ENCODE data around the gene ENTPD6.
"Not testable (repeated sequence)": the region's sequence is repeated elsewhere in the genome, so short reads cannot be mapped to it uniquely, and the experiment has no call there.

ENTPD6 gene

GRCh38 chr20:25254571-25254970, 59.1 kb downstream of the ENTPD6 start:
- H3K4me3 ChIP-seq (ENCODE audit: low read depth, low read length) = no peak overlapping the region
- no peak overlapping the region for H3K9ac ChIP-seq (ENCODE audit: low read depth, low read length)
- peaks cover under 1% of the 10 kb centered on the region for H3K4me1 ChIP-seq (ENCODE audit: control insufficient read depth, insufficient read depth, low read length)
- peaks cover 4% of the 10 kb centered on the region; the same call in 1 of the 2 replicates for H3K36me3 ChIP-seq (ENCODE audit: control insufficient read depth, insufficient read depth, low read length)
- no peaks in the 10 kb centered on the region for H3K9me3 ChIP-seq (ENCODE audit: control insufficient read depth, insufficient read depth, low read length)
- H3K27me3 ChIP-seq (ENCODE audit: control insufficient read depth, insufficient read depth, low read length) = no peaks in the 10 kb centered on the region
- no peak overlapping the region for H3K27ac ChIP-seq (ENCODE audit: low read depth, low read length)

GRCh38 chr20:25254986-25255680, 59.6 kb downstream of the ENTPD6 start:
- Histone ChIP-seq H3K27me3 (ENCODE audit: control insufficient read depth, insufficient read depth, low read length) (no peaks in the 10 kb centered on the region), H3K4me3 (ENCODE audit: low read depth, low read length) (no peak overlapping the region), H3K36me3 (ENCODE audit: control insufficient read depth, insufficient read depth, low read length) (peaks cover 4% of the 10 kb centered on the region), H3K9ac (ENCODE audit: low read depth, low read length) (no peak overlapping the region; the same call in 1 of the 2 replicates), H3K4me1 (ENCODE audit: control insufficient read depth, insufficient read depth, low read length) (no peaks in the 10 kb centered on the region), H3K27ac (ENCODE audit: low read depth, low read length) (no peak overlapping the region), H3K9me3 (ENCODE audit: control insufficient read depth, insufficient read depth, low read length) (no peaks in the 10 kb centered on the region)

GRCh38 chr20:25256226-25256859, 60.8 kb downstream of the ENTPD6 start:
- H3K36me3 ChIP-seq (ENCODE audit: control insufficient read depth, insufficient read depth, low read length) = peaks cover 11% of the 10 kb centered on the region
- no peak overlapping the region for H3K4me3 ChIP-seq (ENCODE audit: low read depth, low read length)
- no peaks in the 10 kb centered on the region for H3K4me1 ChIP-seq (ENCODE audit: control insufficient read depth, insufficient read depth, low read length)
- peaks cover 4% of the 10 kb centered on the region; the same call in 1 of the 2 replicates for H3K9me3 ChIP-seq (ENCODE audit: control insufficient read depth, insufficient read depth, low read length)
- no peak overlapping the region for H3K27ac ChIP-seq (ENCODE audit: low read depth, low read length)
- H3K9ac ChIP-seq (ENCODE audit: low read depth, low read length) = no peak overlapping the region
- no peaks in the 10 kb centered on the region for H3K27me3 ChIP-seq (ENCODE audit: control insufficient read depth, insufficient read depth, low read length)

- Histone ChIP-seq H3K36me3 (ENCODE audit: control insufficient read depth, insufficient read depth, low read length) (peaks cover 11% of the 10 kb centered on the region), H3K4me3 (ENCODE audit: low read depth, low read length) (no peak overlapping the region), H3K27ac (ENCODE audit: low read depth, low read length) (no peak overlapping the region), H3K4me1 (ENCODE audit: control insufficient read depth, insufficient read depth, low read length) (no peaks in the 10 kb centered on the region), H3K27me3 (ENCODE audit: control insufficient read depth, insufficient read depth, low read length) (no peaks in the 10 kb centered on the region), H3K9ac (ENCODE audit: low read depth, low read length) (no peak overlapping the region), H3K9me3 (ENCODE audit: control insufficient read depth, insufficient read depth, low read length) (peaks cover 4% of the 10 kb centered on the region; the same call in 1 of the 2 replicates)
These were observed 61.6 kb downstream of the ENTPD6 start for GRCh38 chr20:25257130-25257529.

GRCh38 chr20:25257756-25258475, 62.4 kb downstream of the ENTPD6 start:
- H3K9me3 ChIP-seq (ENCODE audit: control insufficient read depth, insufficient read depth, low read length) = peaks cover 4% of the 10 kb centered on the region; the same call in 1 of the 2 replicates
- H3K36me3 ChIP-seq (ENCODE audit: control insufficient read depth, insufficient read depth, low read length) = peaks cover 11% of the 10 kb centered on the region
- no peaks in the 10 kb centered on the region for H3K27me3 ChIP-seq (ENCODE audit: control insufficient read depth, insufficient read depth, low read length)
- H3K4me3 ChIP-seq (ENCODE audit: low read depth, low read length) = no peak overlapping the region
- no peak overlapping the region for H3K27ac ChIP-seq (ENCODE audit: low read depth, low read length)
- H3K4me1 ChIP-seq (ENCODE audit: control insufficient read depth, insufficient read depth, low read length) = no peaks in the 10 kb centered on the region
- H3K9ac ChIP-seq (ENCODE audit: low read depth, low read length) = no peak overlapping the region

- no peaks in the 10 kb centered on the region for H3K4me1 ChIP-seq (ENCODE audit: control insufficient read depth, insufficient read depth, low read length)
- no peak overlapping the region for H3K27ac ChIP-seq (ENCODE audit: low read depth, low read length)
- H3K9me3 ChIP-seq (ENCODE audit: control insufficient read depth, insufficient read depth, low read length) = peaks cover 4% of the 10 kb centered on the region; the same call in 1 of the 2 replicates
- peaks cover 11% of the 10 kb centered on the region for H3K36me3 ChIP-seq (ENCODE audit: control insufficient read depth, insufficient read depth, low read length)
- H3K27me3 ChIP-seq (ENCODE audit: control insufficient read depth, insufficient read depth, low read length) = no peaks in the 10 kb centered on the region
- H3K4me3 ChIP-seq (ENCODE audit: low read depth, low read length) = no peak overlapping the region
- H3K9ac ChIP-seq (ENCODE audit: low read depth, low read length) = no peak overlapping the region
These were observed 62.9 kb downstream of the ENTPD6 start for GRCh38 chr20:25258476-25258805.

GRCh38 chr20:25258828-25259227, 63.3 kb downstream of the ENTPD6 start:
- Histone ChIP-seq H3K27ac (ENCODE audit: low read depth, low read length) (no peak overlapping the region), H3K9me3 (ENCODE audit: control insufficient read depth, insufficient read depth, low read length) (peaks cover 4% of the 10 kb centered on the region; the same call in 1 of the 2 replicates), H3K4me1 (ENCODE audit: control insufficient read depth, insufficient read depth, low read length) (no peaks in the 10 kb centered on the region), H3K36me3 (ENCODE audit: control insufficient read depth, insufficient read depth, low read length) (peaks cover 11% of the 10 kb centered on the region), H3K27me3 (ENCODE audit: control insufficient read depth, insufficient read depth, low read length) (no peaks in the 10 kb centered on the region), H3K9ac (ENCODE audit: low read depth, low read length) (no peak overlapping the region), H3K4me3 (ENCODE audit: low read depth, low read length) (no peak overlapping the region)

GRCh38 chr20:25259358-25259757, 63.8 kb downstream of the ENTPD6 start:
- no peaks in the 10 kb centered on the region for H3K4me1 ChIP-seq (ENCODE audit: control insufficient read depth, insufficient read depth, low read length)
- H3K27ac ChIP-seq (ENCODE audit: low read depth, low read length) = no peak overlapping the region
- no peak overlapping the region for H3K9ac ChIP-seq (ENCODE audit: low read depth, low read length)
- H3K4me3 ChIP-seq (ENCODE audit: low read depth, low read length) = no peak overlapping the region
- no peaks in the 10 kb centered on the region for H3K27me3 ChIP-seq (ENCODE audit: control insufficient read depth, insufficient read depth, low read length)
- H3K36me3 ChIP-seq (ENCODE audit: control insufficient read depth, insufficient read depth, low read length) = peaks cover 11% of the 10 kb centered on the region
- H3K9me3 ChIP-seq (ENCODE audit: control insufficient read depth, insufficient read depth, low read length) = peaks cover 4% of the 10 kb centered on the region; the same call in 1 of the 2 replicates

- Histone ChIP-seq H3K36me3 (ENCODE audit: control insufficient read depth, insufficient read depth, low read length) (peaks cover 11% of the 10 kb centered on the region), H3K9me3 (ENCODE audit: control insufficient read depth, insufficient read depth, low read length) (peaks cover 4% of the 10 kb centered on the region; the same call in 1 of the 2 replicates), H3K27me3 (ENCODE audit: control insufficient read depth, insufficient read depth, low read length) (no peaks in the 10 kb centered on the region), H3K9ac (ENCODE audit: low read depth, low read length) (no peak overlapping the region), H3K4me1 (ENCODE audit: control insufficient read depth, insufficient read depth, low read length) (no peaks in the 10 kb centered on the region), H3K4me3 (ENCODE audit: low read depth, low read length) (no peak overlapping the region), H3K27ac (ENCODE audit: low read depth, low read length) (no peak overlapping the region)
These were observed 64.3 kb downstream of the ENTPD6 start for GRCh38 chr20:25259788-25260254.

- H3K4me3 ChIP-seq (ENCODE audit: low read depth, low read length); H3K27me3 ChIP-seq (ENCODE audit: control insufficient read depth, insufficient read depth, low read length); H3K27ac ChIP-seq (ENCODE audit: low read depth, low read length); H3K9me3 ChIP-seq (ENCODE audit: control insufficient read depth, insufficient read depth, low read length); H3K4me1 ChIP-seq (ENCODE audit: control insufficient read depth, insufficient read depth, low read length); H3K9ac ChIP-seq (ENCODE audit: low read depth, low read length): not testable (repeated sequence)
- peaks cover 11% of the 10 kb centered on the region for H3K36me3 ChIP-seq (ENCODE audit: control insufficient read depth, insufficient read depth, low read length)
These were observed 65.4 kb downstream of the ENTPD6 start for GRCh38 chr20:25260770-25261437.
